K562 (cell line): ENCODE data around the gene ZFYVE27. TPM values are rescaled to one million over a fixed set of nuclear protein-coding genes. Genes with fewer than 3 reads are reported as not detected.

Experiments used
- ATAC-seq: fragments of 200-7000 bp; cut with Tn5 transposase; 3 replicates; pipeline ENCODE4 v1.9.1; 2020; ENCODE audit warnings: moderate library complexity
- BruUV-seq: library from RNA; stranded (reverse); fragments of 400-500 nt; replicated peaks from 2 replicates; lab custom pipeline; 2021; lab: Mats Ljungman, UMichigan
- CTCF ChIA-PET: fragments of 300-600 bp; formaldehyde crosslinking; extraction: SDS; loops from one replicate; lab custom pipeline; 2021; ENCODE audit warnings: low intra/inter-chr PET ratio; lab: Yijun Ruan, JAX
- POLR2A ChIA-PET: fragments of 300-600, 350-650 bp; sonication (Branson Sonifier 250); formaldehyde crosslinking; extraction: SDS; loops from one replicate; lab custom pipeline; 2021; ENCODE audit warnings: antibody characterized with exemption, inconsistent platforms; lab: Yijun Ruan, JAX
- DNase-seq, 4 experiments: peaks; one replicate each; pipeline versions ENCODE4 v3.0.0 to v3.0.0-alpha.2; 2011 to 2018; ENCODE audit warnings: low spot score in 3 of 4, mixed read lengths in 3 of 4; ENCODE audit errors: extremely low read depth in 1 of 4
- FAIRE-seq: peaks from 2 replicates; lab custom pipeline; 2011; peaks lifted over from hg19 to GRCh38; lab: Jason Lieb, UNC
- H2AFZ ChIP-seq: 2 replicates; pipeline ENCODE4 v1.6.0; 2011; ENCODE audit warnings: low read depth, low read length, control low read depth, inconsistent platforms
- H3K27ac ChIP-seq: fragments of 200-600 bp; 3 replicates; pipeline ENCODE4 v1.8.0; 2011; ENCODE audit warnings: low read depth, mild to moderate bottlenecking, control low read depth, inconsistent platforms, low read length, moderate library complexity, mixed read lengths; ENCODE audit errors: extremely low read depth
- H3K27me3 ChIP-seq, 2 experiments: fragments of 300-600 bp in 1 of 2; 2 replicates in 1 of 2; 3 replicates in 1 of 2; pipeline versions ENCODE4 v1.6.0 to v1.8.0; 2011; ENCODE audit warnings: inconsistent platforms in 2 of 2, low read length in 2 of 2, mild to moderate bottlenecking in 1 of 2, mixed read lengths in 1 of 2, moderate library complexity in 1 of 2; ENCODE audit not compliant: control insufficient read depth in 2 of 2, insufficient read depth in 2 of 2
- H3K36me3 ChIP-seq: fragments of 300-600 bp; 3 replicates; pipeline ENCODE4 v1.8.0; 2011; ENCODE audit warnings: mild to moderate bottlenecking, low read length, inconsistent platforms; ENCODE audit not compliant: control insufficient read depth, insufficient read depth
- H3K4me1 ChIP-seq, 2 experiments: fragments of 200-600 bp in 1 of 2; replicated peaks in 1 of 2; 2 replicates in 1 of 2; 3 replicates in 1 of 2; pipeline versions ENCODE4 v1.5.1 to v1.8.0; 2011; ENCODE audit warnings: inconsistent platforms in 2 of 2, low read length in 2 of 2, mild to moderate bottlenecking in 1 of 2, mixed read lengths in 1 of 2, moderate library complexity in 1 of 2; ENCODE audit not compliant: control insufficient read depth in 2 of 2, insufficient read depth in 2 of 2
- H3K4me2 ChIP-seq: 2 replicates; pipeline ENCODE4 v1.6.1; 2011; ENCODE audit warnings: low read length, control low read depth, inconsistent platforms, mixed read lengths; ENCODE audit not compliant: insufficient read depth
- H3K4me3 ChIP-seq: fragments of 200-600 bp; sonication (generic), shearing (Covaris generic); 2 replicates; pipeline ENCODE4 v1.5.1; 2016; ENCODE audit warnings: control low read depth, inconsistent platforms
- H3K79me2 ChIP-seq: fragments of 200-600 bp; 3 replicates; pipeline ENCODE4 v1.8.0; 2011; ENCODE audit warnings: low read length, inconsistent platforms; ENCODE audit not compliant: control insufficient read depth, insufficient read depth
- H3K9ac ChIP-seq, 2 experiments: 2 replicates each; pipeline versions ENCODE4 v1.6.0 to v1.6.1; 2011; ENCODE audit warnings: low read depth in 2 of 2, low read length in 2 of 2, control low read depth in 1 of 2, inconsistent platforms in 1 of 2, mild to moderate bottlenecking in 1 of 2, mixed read lengths in 1 of 2; ENCODE audit not compliant: insufficient read depth in 1 of 2
- H3K9me1 ChIP-seq: one replicate; pipeline ENCODE4 v1.6.0; 2011; ENCODE audit warnings: inconsistent platforms, mild to moderate bottlenecking, low read length, moderate library complexity; ENCODE audit not compliant: control insufficient read depth, insufficient read depth
- H3K9me3 ChIP-seq: replicated peaks from 2 replicates; pipeline ENCODE4 v1.5.1; 2011; ENCODE audit warnings: low read depth, low read length, inconsistent platforms; ENCODE audit not compliant: control insufficient read depth, insufficient read depth
- H4K20me1 ChIP-seq: replicated peaks from 2 replicates; pipeline ENCODE4 v1.6.1; 2011; ENCODE audit warnings: low read length, inconsistent platforms, mixed read lengths; ENCODE audit not compliant: control insufficient read depth, insufficient read depth
- BRF2 ChIP-seq: IDR thresholded peaks from 3 replicates; pipeline ENCODE4 v1.6.1; 2011; ENCODE audit warnings: borderline replicate concordance, mild to moderate bottlenecking; ENCODE audit not compliant: insufficient read length, insufficient read depth
- DPF2 ChIP-seq: fragments of 450-650 bp; IDR thresholded peaks from 2 replicates; pipeline ENCODE4 v1.6.1; 2016
- E2F1 ChIP-seq: sonication (generic); formaldehyde crosslinking; IDR thresholded peaks from 2 replicates; pipeline ENCODE4 v1.8.1; 2023; ENCODE audit warnings: mild to moderate bottlenecking, missing genetic modification reagents, moderate library complexity
- E2F3 ChIP-seq: fragments of 250-450 bp; sonication (Bioruptor Pico); IDR thresholded peaks from 2 replicates; pipeline ENCODE4 v1.4.0; 2020; ENCODE audit warnings: mild to moderate bottlenecking
- EGR1 ChIP-seq: fragments of 450-650 bp; conservative IDR thresholded peaks from 2 replicates; pipeline ENCODE4 v1.6.1; 2017; ENCODE audit warnings: mild to moderate bottlenecking
- MTF1 ChIP-seq: fragments of 250-450 bp; sonication (Bioruptor Pico); IDR thresholded peaks from 2 replicates; pipeline ENCODE4 v1.9.0; 2021; ENCODE audit warnings: moderate library complexity, mild to moderate bottlenecking, inconsistent platforms, borderline replicate concordance
- PKNOX1 ChIP-seq: fragments of 450-650 bp; IDR thresholded peaks from 2 replicates; pipeline ENCODE4 v1.6.1; 2016
- RUNX1 ChIP-seq: sonication (generic); IDR thresholded peaks from 2 replicates; pipeline ENCODE4 v1.6.1; 2016; ENCODE audit warnings: antibody characterized with exemption, low read depth
- STAT5A ChIP-seq: IDR thresholded peaks from 2 replicates; pipeline ENCODE4 v1.6.1; 2012; ENCODE audit warnings: low read length, inconsistent platforms, borderline replicate concordance
- TCF15 ChIP-seq: fragments of 250-450 bp; sonication (Bioruptor Pico); IDR thresholded peaks from 2 replicates; pipeline ENCODE4 v1.8.0; 2022; ENCODE audit warnings: moderate library complexity, mild to moderate bottlenecking, inconsistent platforms
- TGIF2 ChIP-seq: sonication (generic); formaldehyde crosslinking; IDR thresholded peaks from 2 replicates; pipeline ENCODE4 v1.8.1; 2022; ENCODE audit warnings: mild to moderate bottlenecking, missing genetic modification reagents, moderate library complexity
- ZEB2 ChIP-seq: fragments of 450-650 bp; IDR thresholded peaks from 2 replicates; pipeline ENCODE4 v1.6.1; 2016
- ZNF175 ChIP-seq: fragments of 200-800 bp; sonication (Bioruptor generic); IDR thresholded peaks from 2 replicates; pipeline ENCODE4 v1.6.1; 2016; ENCODE audit warnings: low read depth, mild to moderate bottlenecking, missing genetic modification characterization, missing compliant biosample characterization
- ZNF217 ChIP-seq: sonication (generic); formaldehyde crosslinking; IDR thresholded peaks from 2 replicates; pipeline ENCODE4 v1.8.0; 2022; ENCODE audit warnings: mild to moderate bottlenecking, missing genetic modification reagents
- ZNF583 ChIP-seq: fragments of 250-450 bp; sonication (Bioruptor Pico); IDR thresholded peaks from 2 replicates; pipeline ENCODE4 v1.4.0; 2020
- WGBS: fragments of 100-300 bp; shearing (Covaris generic); methylation state at CpG from one replicate; pipeline ENCODE4 v1.1.6; 2016; ENCODE audit warnings: low coverage, mixed read lengths; ENCODE audit not compliant: insufficient coverage; ENCODE audit errors: missing lambda C conversion rate; 5-methylcytosine and 5-hydroxymethylcytosine counted together
- in situ Hi-C: fragments of 300-500 bp; cut with MboI; formaldehyde crosslinking; loops from 4 replicates; pipeline ENCODE4 v1.15.0; 2018; ENCODE audit warnings: inconsistent platforms, mixed read lengths
- intact Hi-C: fragments of 100-400 bp; cut with micrococcal nuclease; formaldehyde crosslinking; loops from 2 replicates; pipeline ENCODE4 v1.14.2; 2022
- polyA plus RNA-seq, 8 experiments: library from polyadenylated mRNA; depleted of rRNA in 4 of 8; stranded (reverse) in 5 of 8; unstranded in 3 of 8; fragments of >200 nt; fragmentation: Nextera tagmentation in 2 of 8; fragmentation: Illumina TruSeq in 1 of 8; extraction: Ambion mirVana in 2 of 8; extraction: Trizol in 1 of 8; gene quantifications; 2 replicates each; pipeline versions ENCODE4 v1.2.1 to v1.2.3, GENCODE V29; 2011 to 2014; ENCODE audit warnings: inconsistent platforms in 1 of 8, missing spikeins in 1 of 8
- total RNA-seq, 7 experiments: library from RNA; depleted of rRNA in 6 of 7; stranded (reverse); fragments of >200 nt in 6 of 7; fragmentation: Illumina TruSeq in 2 of 7; extraction: Trizol in 2 of 7; gene quantifications; 2 replicates each; pipeline versions ENCODE4 v1.2.1 to v1.2.3, GENCODE V29; 2011 to 2021; ENCODE audit warnings: low replicate concordance in 1 of 7

ZFYVE27 gene
- total and polyA plus RNA-seq, 9 of the 15 experiments (the other 6 are each of a cell fraction or from before 2014, with no cell fraction given): 0.81 to 21.9 (median 15.3) TPM

GRCh38 chr10:97744405-97745035, 7.6 kb downstream of the ZFYVE27 start (continued):
- TF ChIP-seq EGR1: peak; percentile 62
- peak; percentile 7; the same call in 1 of the 2 replicates for TF ChIP-seq STAT5A
- TF ChIP-seq ZEB2: peak; percentile 41; the same call in 1 of the 2 replicates
- peak; percentile 45; the same call in 1 of the 2 replicates for TF ChIP-seq PKNOX1
- TF ChIP-seq DPF2: peak; percentile 79; the same call in 1 of the 2 replicates
- TF ChIP-seq, all 486 proteins: peak for 22

- TF ChIP-seq ZNF217 (CRISPR knock-in tag) (no peak), RUNX1 (no peak), BRF2 (no peak), TCF15 (CRISPR knock-in tag) (no peak), ZNF583 (CRISPR knock-in tag) (no peak), ZNF175 (CRISPR knock-in tag) (no peak), E2F3 (CRISPR knock-in tag) (no peak), E2F1 (no peak), MTF1 (no peak), TGIF2 (CRISPR knock-in tag) (no peak)
- no peak overlapping the region for H3K4me2 ChIP-seq
- no peak overlapping the region for H3K9ac ChIP-seq
- no peaks in the 10 kb centered on the region for H3K27me3 ChIP-seq
- ChIA-PET POLR2A (no interaction called here), CTCF (no interaction called here)
- no peaks in the 10 kb centered on the region for H3K9me1 ChIP-seq
- H3K4me1 ChIP-seq: peaks cover 16 to 22% of the 10 kb centered on the region in 2 experiments
- H3K4me3 ChIP-seq: no peak overlapping the region
- intact Hi-C loops: no loop called here
- ATAC-seq (no peak), FAIRE-seq (no peak), DNase-seq (no peak)
- 53% methylated on average over 1 of the region's 1 CpG for WGBS
- H3K36me3 ChIP-seq: peaks cover 92% of the 10 kb centered on the region; the same call in 2 of the 3 replicates
- no peak overlapping the region for H3K27ac ChIP-seq
- no peaks in the 10 kb centered on the region for H3K9me3 ChIP-seq
- no peak overlapping the region for H2AFZ ChIP-seq
- in situ Hi-C loops: no loop called here
- H4K20me1 ChIP-seq: no peaks in the 10 kb centered on the region
- peaks cover 20% of the 10 kb centered on the region; the same call in 2 of the 3 replicates for H3K79me2 ChIP-seq
- BruUV-seq: no TSS peak
Observed at GRCh38 chr10:97747573-97747972, 10.6 kb downstream of the ZFYVE27 start.
